SKM-1 (cell line): ENCODE measurements around the gene CST9.
"Not testable (repeated sequence)": the region's sequence is repeated elsewhere in the genome, so short reads cannot be mapped to it uniquely, and the experiment has no call there.

Experiments
- DNase-seq: peaks from one replicate; lab custom pipeline; 2025; ENCODE audit not compliant: unreplicated experiment; lab: John Stamatoyannopoulos, UW

The CST9 gene

GRCh38 chr20:23588434-23589403 is 17.0 kb downstream of the CST9 start:
- no peak for DNase-seq

- DNase-seq = no peak
These were observed 18.1 kb downstream of the CST9 start for GRCh38 chr20:23587631-23588030.

- no peak for DNase-seq
These were observed 18.8 kb downstream of the CST9 start for GRCh38 chr20:23586735-23587525.

DNA sequence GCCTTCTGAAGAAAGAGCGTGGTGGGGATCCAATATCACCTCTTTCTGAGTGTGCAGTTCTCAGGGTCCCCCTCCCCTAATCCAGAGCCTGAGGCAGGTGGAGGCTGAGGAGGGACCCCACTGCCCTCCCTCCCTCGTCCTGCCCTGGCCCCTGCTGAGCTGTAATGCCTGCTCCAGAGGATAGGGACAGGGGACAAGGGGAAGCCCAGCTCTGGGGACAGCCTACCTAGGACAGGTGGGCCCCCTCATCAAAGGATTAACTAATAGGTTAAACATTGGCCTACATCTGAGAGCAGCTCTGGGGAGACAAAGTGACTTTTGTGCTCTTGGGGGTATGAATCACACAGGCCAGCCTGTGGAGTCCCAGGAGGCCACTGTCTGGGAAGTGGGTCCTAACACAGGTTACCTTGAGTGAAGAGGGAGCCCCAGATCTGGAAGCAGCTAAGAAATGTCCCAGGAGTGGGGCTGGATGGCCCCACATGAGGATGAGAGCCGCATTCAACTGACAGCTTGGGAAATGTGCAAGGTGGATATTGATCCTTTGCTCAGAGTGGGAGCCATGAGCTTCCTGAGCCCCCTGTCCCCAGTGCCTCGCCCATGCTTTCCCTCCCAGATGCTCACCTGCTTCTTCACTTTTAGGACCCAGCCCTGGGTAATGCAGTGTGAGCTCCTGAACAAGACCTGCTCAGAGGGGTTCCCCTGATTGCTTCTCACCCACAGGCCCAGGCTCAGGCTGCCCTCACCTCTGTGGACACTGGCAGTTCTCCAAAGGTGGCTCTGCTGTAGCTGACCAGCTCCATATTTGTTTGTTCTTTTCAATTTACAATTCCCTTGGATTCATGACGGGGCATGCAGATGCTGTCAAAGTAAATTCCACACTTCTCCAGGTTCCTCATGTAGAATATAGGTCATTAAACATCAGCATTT is 19.6 kb downstream of the CST9 start:
- DNase-seq = no peak

DNA sequence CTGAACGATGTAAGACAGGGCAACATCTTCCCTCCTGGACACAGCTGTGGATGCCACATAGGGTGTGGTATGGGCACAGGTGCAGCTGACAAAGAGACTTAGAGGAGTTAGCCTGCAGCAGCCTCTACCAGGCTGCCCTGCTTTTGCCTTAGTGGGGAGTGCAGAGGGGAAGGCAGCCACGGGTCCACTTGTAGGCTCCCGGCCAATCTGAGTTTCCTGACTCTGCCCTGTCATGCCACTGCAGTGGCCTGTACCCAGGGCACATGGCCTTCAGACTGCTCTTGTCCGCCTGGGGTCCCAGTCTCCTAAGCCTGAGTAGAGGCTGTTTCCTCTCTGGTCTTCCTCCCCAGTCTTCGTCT is 20.3 kb downstream of the CST9 start:
- DNase-seq = no peak

- no peak for DNase-seq
These were observed 21.1 kb downstream of the CST9 start for GRCh38 chr20:23584434-23585199.

DNA sequence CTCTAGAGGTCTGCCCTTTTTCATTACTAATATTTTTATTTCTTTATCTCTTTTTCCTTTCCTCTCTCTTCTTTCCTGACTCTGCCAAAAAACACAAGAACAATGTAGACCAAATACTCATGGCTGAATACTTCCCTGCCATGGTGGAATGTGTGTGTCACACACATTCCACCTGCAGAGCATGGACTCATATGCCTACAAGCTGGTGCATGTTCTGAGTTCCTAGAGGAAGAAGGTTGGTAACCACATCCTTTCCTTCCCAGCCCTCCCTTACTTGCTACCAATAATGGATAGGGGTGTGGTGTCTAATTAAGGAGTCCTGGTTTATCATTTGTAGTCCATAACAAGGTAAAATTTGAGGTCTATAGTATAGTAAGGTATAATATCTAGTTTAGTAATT is 22.2 kb downstream of the CST9 start:
- DNase-seq = no peak

- no peak for DNase-seq
These were observed 23.4 kb downstream of the CST9 start for GRCh38 chr20:23582293-23582692.

- not testable (repeated sequence) for DNase-seq
These were observed 23.9 kb downstream of the CST9 start for GRCh38 chr20:23581833-23582232.

- no peak for DNase-seq
These were observed 30.7 kb downstream of the CST9 start for GRCh38 chr20:23574977-23575376.

DNA sequence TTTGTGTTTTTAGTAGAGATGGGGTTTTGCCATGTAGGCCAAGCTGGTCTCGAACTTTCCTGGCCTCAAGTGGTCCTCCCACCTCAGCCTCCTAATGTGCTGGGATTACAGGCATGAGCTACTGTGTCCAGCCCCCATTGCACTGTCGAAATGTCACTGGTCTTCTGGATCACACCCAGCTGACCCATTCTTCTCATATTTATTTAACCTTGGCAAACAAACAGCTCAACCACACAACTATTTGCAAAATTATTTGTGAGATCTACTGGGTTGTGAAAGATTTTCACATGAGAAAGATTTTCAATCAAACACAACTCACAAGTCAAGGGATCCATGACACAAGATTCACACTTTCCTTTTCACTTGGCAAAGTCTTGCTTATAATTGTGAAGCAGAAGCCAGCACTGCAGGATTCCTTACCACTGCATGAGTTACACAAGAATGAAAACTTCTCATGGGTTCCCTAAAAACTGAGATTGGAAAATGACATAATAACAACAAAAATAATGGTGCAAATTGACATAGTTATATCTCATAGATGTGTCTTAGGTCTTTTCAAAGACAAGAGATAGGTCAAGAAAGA is 35.4 kb downstream of the CST9 start:
- no peak for DNase-seq

DNA sequence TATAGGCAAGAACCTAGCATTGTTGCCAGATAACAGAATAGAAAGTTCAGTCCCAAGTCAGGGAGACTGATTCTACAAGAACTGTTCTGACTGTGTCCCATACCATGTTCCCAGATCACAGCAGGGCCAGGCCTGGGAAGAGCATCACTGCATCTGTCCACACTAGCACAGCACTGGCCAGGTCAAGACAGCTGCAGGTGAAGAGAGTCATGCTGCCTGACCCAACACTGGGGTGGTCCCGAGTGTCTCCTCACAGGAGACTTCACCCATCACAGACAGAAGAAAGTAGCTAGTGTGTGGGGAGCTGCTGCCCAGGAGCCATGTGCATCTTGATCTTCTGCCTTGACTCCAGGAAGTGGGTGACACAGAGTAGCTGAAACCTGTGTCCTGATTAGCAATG is 36.1 kb downstream of the CST9 start:
- DNase-seq = no peak

DNA sequence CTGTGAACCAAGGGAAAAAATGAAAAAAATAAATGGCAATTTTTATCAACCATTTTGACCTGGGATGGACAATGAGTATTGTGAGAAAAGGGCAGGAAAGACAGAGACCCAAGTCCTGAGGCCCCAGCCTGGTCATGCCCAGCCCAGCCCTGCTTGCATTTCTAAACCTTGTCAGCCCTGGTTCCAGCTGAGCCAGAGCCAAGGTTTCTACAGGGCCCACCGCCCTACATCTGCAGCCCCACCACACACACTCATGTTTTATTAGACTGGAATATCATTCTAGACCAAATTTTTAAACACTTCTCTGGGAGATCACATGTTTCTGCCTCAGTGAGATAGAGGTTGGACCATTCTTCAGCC is 36.8 kb downstream of the CST9 start:
- no peak for DNase-seq

DNA sequence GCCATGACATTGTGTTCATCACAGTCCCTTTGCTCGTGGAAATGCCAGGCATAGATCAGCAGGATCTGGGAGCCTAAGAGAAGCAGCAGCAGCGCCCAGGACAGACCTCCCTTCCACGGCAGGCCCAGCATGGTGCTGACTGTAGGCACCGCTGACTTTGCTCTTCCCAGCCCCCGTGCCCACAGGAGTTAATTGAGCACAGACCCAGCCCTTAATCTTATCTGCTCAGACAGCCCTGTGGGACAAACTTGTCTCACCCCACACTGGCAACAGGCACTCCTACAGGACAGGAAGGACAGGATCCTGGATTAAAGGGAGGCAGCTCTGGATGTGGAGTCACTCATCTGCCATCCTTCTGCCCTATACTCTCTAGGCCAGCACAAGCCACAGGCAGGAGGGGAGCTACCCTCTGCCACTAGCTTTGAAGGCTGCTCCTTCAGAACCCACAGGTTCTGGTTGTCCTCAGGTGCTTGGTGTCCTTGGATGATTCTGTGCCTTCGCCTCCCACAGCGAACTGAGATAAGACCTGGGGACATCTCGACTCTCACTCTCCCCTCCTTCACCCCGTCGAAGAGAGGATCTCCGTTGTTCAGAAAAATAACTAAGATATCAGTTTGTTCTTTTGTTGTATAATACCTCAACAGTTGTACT is 37.3 kb downstream of the CST9 start, which contains the start of gene CST9L:
CST9L (minus strand) TSS at position 165 of the 651 bp plus-strand sequence; CDS start at position 131, 34 bp downstream.
- DNase-seq = no peak

GRCh38 chr20:23566199-23566932 is 39.4 kb downstream of the CST9 start:
- no peak for DNase-seq

- DNase-seq = no peak
These were observed 40.1 kb downstream of the CST9 start for GRCh38 chr20:23565503-23566045.

DNA sequence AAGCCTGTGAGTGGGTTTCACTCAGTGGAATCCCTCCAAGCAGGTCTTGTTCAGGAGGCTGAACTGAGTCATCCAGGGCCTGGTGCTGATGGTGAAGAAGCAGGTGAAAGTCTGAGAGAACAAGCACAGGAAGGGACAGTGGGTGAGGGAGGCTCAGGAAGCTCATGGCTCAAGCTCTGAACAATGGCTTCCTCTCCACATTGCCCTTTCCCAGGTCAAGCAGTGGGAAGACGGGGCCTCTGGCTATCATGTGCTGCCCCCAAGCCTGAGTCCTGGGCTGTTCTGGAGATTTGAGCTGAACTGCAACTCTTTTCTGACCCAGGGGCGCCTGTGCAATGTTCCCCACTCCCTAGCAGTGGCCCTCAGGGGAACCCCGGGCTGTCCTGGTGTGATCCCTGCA is 40.8 kb downstream of the CST9 start:
- DNase-seq = no peak

DNA sequence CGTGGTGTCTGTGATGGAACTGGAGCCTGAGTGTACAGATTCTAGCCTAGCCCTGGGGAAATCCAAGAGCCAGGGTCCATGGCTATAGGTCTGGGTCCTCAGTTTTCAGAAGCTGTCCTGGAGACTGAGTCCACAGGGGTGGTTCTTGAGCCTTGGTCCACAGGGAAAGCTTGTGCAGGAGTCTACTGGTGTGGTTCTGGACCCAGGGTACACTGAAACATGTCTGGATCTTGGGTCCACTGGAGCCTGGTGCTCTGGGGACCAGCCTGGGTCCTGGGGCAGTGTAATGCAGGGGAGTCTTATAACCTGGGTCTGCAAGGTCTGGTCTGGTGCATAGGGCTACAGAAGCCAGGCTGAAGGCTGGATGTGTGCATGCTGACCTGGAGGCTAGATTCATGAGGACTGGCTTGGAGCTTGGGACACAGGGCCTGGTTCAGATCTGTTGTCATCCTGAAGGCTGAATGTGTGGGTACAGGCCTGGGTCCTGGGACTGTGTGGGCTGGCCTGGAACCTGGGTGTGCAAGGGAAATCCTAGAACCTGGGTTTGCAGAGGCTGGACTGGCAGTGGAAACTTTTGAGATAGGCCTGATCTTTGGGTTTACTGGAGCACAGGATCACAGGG is 42.9 kb downstream of the CST9 start:
- no peak for DNase-seq
